Activated CD4-positive, alpha-beta memory T cell treated with anti-CD3 and anti-CD28 coated beads, Interleukin-2, amount 10 ng/mL, durations not matched to agents 7 days and 5 days (primary cell): ENCODE data around the gene POGK. TPM values are rescaled to one million over a fixed set of nuclear protein-coding genes. Genes with fewer than 3 reads are reported as not detected.

ENCODE experiments used
- total RNA-seq, 2 experiments: library from RNA; stranded (reverse); gene quantifications; one replicate each; pipeline ENCODE4 v1.2.3, GENCODE V29; 2021

Gene POGK
- total RNA-seq, 2 experiments from 2014 or later = 34.4 to 36.5 TPM

Other genes starting within 250 kb of the POGK start
- gene TADA1, start 36.8 kb downstream of the POGK start, total RNA-seq = 10 to 100 TPM; 17.0 to 17.9 TPM
- gene ILDR2, start 136.1 kb downstream of the POGK start, total RNA-seq = 1 to 10 TPM; 9.3 to 9.8 TPM
- under 1 TPM; 0.40 to 0.45 TPM for gene MAEL, start 149.8 kb downstream of the POGK start, total RNA-seq